WERI-Rb-1 (cell line): ENCODE data around the gene SLCO1C1.

Experiments used
- DNase-seq: peaks from one replicate; pipeline ENCODE4 v3.0.0-alpha.2; 2020
- H3K27ac ChIP-seq: fragments of 250-450 bp; sonication (Bioruptor Pico); 2 replicates; pipeline ENCODE4 v1.5.1; 2020; ENCODE audit warnings: mild to moderate bottlenecking, moderate library complexity
- H3K27me3 ChIP-seq: fragments of 250-450 bp; sonication (Bioruptor Pico); 2 replicates; pipeline ENCODE4 v1.5.1; 2021; ENCODE audit warnings: mild to moderate bottlenecking, low read depth, moderate library complexity; ENCODE audit not compliant: insufficient read depth, severe bottlenecking
- H3K36me3 ChIP-seq: fragments of 250-450 bp; sonication (Bioruptor Pico); 2 replicates; pipeline ENCODE4 v1.5.1; 2020; ENCODE audit warnings: mild to moderate bottlenecking, moderate library complexity
- H3K4me3 ChIP-seq: 2 replicates; pipeline ENCODE4 v1.5.1; 2011; ENCODE audit warnings: low read depth, mild to moderate bottlenecking, control low read depth, low read length
- H3K9me3 ChIP-seq: fragments of 250-450 bp; sonication (Bioruptor Pico); 2 replicates; pipeline ENCODE4 v1.5.1; 2021; ENCODE audit warnings: mild to moderate bottlenecking, moderate library complexity; ENCODE audit not compliant: severe bottlenecking
- CTCF ChIP-seq: IDR thresholded peaks from 2 replicates; pipeline ENCODE4 v1.5.1; 2011; ENCODE audit warnings: low read depth, mild to moderate bottlenecking, control low read depth, inconsistent platforms, low read length

Gene SLCO1C1

GRCh38 chr12:20695232-20695631 is at the start of gene SLCO1C1:
Gene SLCO1C1, plus strand, starts transcription at chr12:20695332. Its CDS starts 4,245 bp downstream, at chr12:20699577.
- H3K9me3 ChIP-seq: no peaks in the 10 kb centered on the region
- DNase-seq: no peak
- H3K27ac ChIP-seq: no peak within 1 kb of the TSS
- H3K36me3 ChIP-seq: no peaks in the 10 kb centered on the region
- no peak within 1 kb of the TSS for H3K4me3 ChIP-seq
- no peaks in the 10 kb centered on the region for H3K27me3 ChIP-seq
- no peak for TF ChIP-seq CTCF

GRCh38 chr12:20646239-20646827 is 48.8 kb upstream of the SLCO1C1 start:
- no peaks in the 10 kb centered on the region for H3K36me3 ChIP-seq
- no peak overlapping the region for H3K4me3 ChIP-seq
- TF ChIP-seq CTCF: peak; percentile 51
- no peaks in the 10 kb centered on the region for H3K27me3 ChIP-seq
- DNase-seq: no peak
- H3K9me3 ChIP-seq: no peaks in the 10 kb centered on the region
- no peak overlapping the region for H3K27ac ChIP-seq

GRCh38 chr12:20653871-20654270 is 41.3 kb upstream of the SLCO1C1 start:
- no peaks in the 10 kb centered on the region for H3K36me3 ChIP-seq
- no peak for DNase-seq
- H3K4me3 ChIP-seq: no peak overlapping the region
- no peaks in the 10 kb centered on the region for H3K9me3 ChIP-seq
- no peaks in the 10 kb centered on the region for H3K27me3 ChIP-seq
- H3K27ac ChIP-seq: no peak overlapping the region
- TF ChIP-seq CTCF: no peak

- Histone ChIP-seq H3K9me3 (no peaks in the 10 kb centered on the region), H3K27me3 (no peaks in the 10 kb centered on the region), H3K27ac (no peak overlapping the region), H3K36me3 (no peaks in the 10 kb centered on the region), H3K4me3 (no peak overlapping the region)
- no peak for TF ChIP-seq CTCF
- no peak for DNase-seq
Measured at GRCh38 chr12:20656600-20656999, 38.5 kb upstream of the SLCO1C1 start.

- H3K9me3 ChIP-seq: peaks cover 1% of the 10 kb centered on the region
- H3K4me3 ChIP-seq: no peak overlapping the region
- H3K36me3 ChIP-seq: no peaks in the 10 kb centered on the region
- no peak for TF ChIP-seq CTCF
- no peak overlapping the region for H3K27ac ChIP-seq
- DNase-seq: no peak
- no peaks in the 10 kb centered on the region for H3K27me3 ChIP-seq
Measured at GRCh38 chr12:20657496-20657895, 37.6 kb upstream of the SLCO1C1 start.

- no peaks in the 10 kb centered on the region for H3K36me3 ChIP-seq
- DNase-seq: no peak
- no peaks in the 10 kb centered on the region for H3K9me3 ChIP-seq
- no peaks in the 10 kb centered on the region for H3K27me3 ChIP-seq
- no peak overlapping the region for H3K27ac ChIP-seq
- TF ChIP-seq CTCF: no peak
- no peak overlapping the region for H3K4me3 ChIP-seq
Measured at GRCh38 chr12:20681334-20681733, 13.8 kb upstream of the SLCO1C1 start.
